ENCODE measurements around the gene NFKBIE.

NFKBIE gene

DNA sequence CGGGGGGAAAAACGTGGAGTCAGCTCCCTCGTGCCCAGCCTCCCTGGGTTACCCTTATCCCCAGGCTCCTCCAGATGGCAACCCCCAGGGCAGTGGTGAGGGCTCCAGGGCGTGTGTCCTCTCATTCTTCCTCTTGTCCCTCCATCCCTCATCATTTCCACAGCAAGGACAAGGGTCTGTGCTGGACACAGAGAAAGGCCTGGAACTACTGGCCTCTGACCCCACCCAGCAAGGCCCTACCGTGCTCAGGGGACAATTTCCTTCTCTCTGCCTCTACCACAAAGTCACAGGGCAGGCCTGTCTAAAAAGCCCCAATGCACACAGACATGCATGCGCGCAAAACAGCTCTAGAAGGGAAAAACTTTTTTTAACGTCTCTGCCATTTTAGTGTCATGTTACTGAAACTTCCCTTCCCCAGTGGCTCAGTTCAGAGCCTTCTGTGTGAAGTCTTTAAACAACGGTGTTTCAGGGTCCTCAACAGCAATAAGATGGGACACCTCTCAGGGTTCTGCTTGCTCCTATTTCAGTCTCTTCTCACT, 7.0 kb downstream of the NFKBIE start:
- no peak for DNase-seq (ENCODE audit: low read depth)

DNA sequence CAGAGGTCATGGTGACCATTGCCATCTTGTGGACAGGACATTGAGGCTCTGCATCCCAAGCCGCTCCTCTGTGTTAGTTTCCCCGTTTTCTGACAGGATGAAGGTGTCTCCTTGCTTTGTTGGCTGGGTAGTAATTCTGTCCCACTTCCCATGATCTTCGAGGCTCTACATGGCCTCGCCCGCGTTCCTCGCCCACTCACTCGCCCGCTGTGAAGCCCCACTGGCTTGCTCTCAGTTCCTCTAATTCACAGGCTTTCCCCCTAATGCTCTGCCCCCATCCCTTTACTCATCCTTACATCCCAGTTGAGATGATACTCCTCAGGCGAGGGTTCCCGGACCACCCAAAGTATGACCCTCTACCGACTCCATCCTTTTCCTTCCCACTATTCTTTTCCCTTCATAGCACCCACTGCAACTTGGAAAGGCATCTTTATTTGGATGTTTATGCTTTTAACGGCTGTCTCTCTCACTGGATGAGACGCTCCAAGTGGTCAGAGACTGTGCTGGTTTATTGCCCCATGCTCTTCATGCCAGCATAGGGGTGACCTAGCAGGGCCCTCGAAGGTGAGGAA, 7.5 kb downstream of the NFKBIE start:
- DNase-seq (ENCODE audit: low read depth): no peak

DNA sequence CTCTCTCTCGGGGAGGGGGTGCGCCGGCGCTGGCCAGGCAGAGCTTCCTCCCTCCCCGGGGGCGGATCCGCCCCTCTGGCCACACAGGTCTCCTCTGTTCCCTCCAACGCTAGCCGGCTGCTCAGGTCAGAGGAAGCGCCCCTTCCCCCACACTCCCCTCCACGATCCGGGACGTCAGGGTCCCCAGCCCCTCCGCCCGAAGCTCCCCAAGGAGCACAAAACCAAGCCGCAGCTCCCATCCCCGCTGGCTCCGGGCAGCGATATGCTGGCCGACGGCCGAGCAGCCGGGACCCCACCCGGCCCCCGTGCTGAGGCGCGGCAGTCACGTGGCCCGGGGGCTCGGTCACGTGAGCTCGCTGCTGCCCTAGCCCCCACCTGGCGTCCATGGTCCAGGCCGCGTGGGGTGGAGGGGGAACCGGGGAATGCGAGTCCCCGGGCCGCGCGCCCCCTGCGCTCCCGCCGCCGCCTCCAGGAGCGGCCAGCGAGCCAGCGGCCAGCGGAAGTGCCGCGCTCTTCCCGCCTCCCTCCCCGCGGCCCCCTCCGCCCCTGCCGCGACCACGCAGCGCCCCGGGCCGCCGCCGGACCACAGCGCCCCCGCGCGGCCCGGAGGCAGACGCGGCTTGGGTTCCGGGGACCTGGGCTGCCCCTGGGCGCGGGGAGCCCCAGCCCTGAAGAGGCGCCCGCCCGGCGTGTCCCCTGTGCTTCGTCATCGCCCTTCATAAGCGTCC, 8.2 kb downstream of the NFKBIE start, which contains the start of gene SLC35B2:
Gene SLC35B2, minus strand, starts transcription at position 504 of the 728 bp plus-strand sequence. Its CDS starts 118 bp downstream, at position 386.
- peak; percentile 73 for DNase-seq (ENCODE audit: low read depth)

DNA sequence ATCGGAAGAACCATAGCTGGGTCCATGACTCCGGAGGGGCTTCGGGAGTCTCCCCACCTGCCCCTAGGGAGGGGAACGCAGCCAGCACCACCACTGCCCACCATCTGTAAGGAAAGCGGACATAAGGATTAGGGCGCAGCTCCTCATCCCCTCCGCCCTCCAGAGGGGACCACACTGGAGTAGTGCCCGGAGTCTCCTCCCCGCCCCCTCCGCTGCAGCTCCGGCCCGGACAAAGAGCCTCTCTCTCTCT, 8.7 kb downstream of the NFKBIE start:
- no peak for DNase-seq (ENCODE audit: low read depth)

DNA sequence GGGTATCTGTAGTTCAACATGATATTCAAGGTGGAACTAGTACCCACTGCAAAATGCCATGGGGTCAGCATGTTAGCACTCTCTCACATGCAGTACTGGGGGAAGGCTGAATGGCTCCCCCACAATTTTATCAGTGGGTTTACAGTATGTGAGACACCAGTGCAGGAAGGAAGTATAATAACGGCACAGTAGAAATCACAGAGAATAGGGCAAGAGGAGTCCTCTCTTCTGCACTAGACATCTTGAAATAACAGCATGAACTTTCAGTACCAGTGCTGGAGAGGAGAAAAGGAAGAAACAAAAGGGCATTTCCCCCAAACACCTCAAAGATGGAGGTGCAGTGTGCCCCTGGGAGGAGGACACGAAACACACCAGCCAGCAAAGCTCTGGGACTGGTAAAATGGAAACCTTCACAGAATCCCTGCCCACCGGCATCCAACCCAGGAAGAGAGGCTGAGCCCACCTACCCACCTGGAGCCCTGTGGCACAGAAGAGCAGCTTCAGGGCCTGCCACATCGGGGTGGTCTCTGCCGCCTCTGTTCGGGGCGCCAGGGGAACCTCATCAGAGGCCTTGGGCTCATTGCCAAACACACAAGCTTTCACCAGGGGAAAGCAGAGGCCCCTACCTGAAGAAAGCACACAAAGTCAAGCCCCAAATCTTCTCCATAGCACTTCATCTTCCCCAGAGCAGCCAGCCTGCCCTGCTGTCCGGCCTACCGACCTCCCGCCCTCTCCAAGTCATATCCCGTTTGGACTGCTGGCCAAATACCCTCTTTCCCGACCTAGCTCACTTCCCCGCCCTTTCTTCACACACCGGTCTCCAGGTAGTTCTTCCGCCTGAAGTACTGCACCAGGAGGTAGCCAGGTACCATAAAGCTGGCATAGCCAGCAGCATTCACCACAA, 9.2 kb downstream of the NFKBIE start:
- no peak for DNase-seq (ENCODE audit: low read depth)

DNA sequence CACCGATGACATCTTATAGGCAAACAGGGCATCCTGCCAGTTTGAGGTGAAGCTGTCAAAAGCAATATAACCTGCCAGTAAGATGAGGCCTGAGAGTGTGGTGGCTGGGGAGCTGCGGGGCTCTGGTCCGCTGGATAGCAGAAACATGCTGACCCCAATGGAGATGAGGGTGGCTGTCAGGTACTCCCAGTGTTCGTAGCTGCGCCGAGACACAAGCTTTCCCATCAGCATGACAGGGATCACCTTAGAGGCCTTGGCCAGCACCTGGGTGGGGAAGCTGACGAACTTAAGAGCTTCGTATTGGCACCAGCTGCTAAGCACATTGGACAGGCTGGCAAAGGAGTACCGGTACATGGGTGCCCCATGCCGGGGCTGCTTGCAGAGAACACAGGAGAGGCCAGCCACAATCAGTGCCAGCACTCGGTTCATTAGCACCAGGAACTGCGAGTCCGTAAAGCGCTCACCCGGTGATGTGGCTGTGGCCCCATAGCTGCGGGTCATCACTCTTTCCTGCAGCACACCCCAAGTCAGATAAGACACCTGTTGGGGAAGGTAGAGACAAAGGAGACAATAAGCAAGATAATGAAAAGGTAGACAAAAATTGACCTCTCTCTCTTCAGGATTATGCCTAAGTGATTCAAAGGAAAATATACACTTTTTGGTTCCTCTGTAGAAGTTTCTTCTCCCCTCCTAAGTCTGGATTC, 10.1 kb downstream of the NFKBIE start:
- no peak for DNase-seq (ENCODE audit: low read depth)

DNA sequence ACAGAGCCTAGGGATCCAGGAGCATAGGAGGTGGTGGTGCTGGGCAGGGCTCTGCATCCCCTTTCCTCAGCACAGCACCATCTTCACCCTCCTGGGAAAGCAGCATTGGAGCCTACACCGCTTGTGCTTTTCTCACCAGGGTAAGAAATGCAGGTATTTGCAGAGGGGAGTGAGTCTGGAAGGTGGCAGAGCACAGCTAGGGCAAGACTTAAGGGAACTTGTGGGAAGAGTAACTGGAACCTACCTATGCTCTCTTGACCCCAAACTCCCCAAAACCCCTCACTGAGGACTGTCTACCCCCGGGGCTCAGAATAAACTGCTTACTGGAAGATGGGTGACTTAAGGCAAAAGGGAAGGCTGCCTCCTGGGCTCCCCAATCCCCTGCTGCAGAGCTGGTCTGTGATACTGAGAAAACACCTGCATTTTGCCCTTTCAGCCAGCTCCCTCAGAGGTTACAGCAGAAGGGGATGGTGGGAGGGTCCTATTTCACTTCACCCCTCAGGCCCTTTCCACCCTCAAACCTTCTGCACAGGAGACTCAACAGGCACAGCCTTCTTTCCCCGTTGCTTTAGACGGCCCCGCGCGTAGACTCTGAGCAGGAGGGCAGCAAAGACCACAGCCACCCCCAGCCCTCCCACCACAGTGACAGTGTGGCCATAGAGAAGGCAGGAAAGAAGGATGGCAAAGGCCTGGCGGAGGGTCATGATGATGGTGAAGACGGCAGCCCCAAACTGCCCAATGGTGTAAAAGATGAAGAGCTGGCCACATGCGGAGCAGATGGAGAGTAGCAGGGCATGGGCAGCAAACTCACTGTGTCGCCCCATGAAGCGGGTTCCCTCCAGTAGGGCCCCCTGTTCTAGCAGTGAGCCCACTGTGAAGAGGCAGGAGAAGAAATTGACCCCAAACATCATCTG, 10.9 kb downstream of the NFKBIE start:
- no peak for DNase-seq (ENCODE audit: low read depth)

DNA sequence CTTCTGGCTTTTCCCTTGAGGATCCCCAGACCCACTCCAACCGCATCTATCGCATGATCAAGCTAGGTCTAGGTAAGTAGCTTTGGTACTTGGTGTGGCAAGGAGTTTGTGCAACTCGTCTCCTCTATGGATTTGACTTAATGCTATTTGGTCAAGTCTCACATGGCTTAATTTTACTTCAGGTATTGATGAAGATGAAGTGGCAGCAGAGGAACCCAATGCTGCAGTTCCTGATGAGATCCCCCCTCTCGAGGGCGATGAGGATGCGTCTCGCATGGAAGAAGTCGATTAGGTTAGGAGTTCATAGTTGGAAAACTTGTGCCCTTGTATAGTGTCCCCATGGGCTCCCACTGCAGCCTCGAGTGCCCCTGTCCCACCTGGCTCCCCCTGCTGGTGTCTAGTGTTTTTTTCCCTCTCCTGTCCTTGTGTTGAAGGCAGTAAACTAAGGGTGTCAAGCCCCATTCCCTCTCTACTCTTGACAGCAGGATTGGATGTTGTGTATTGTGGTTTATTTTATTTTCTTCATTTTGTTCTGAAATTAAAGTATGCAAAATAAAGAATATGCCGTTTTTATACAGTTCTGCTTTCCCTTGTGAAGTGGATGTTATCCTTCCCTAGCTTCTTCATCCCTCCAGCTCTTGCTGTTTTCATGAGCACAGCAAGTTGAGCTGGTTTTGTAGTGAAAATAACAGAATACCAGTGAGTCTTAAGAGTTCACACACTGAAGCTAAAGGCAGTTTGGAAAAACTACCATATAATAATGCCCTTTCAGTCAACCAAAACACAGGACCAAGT, 11.8 kb downstream of the NFKBIE start:
- no peak for DNase-seq (ENCODE audit: low read depth)

DNA sequence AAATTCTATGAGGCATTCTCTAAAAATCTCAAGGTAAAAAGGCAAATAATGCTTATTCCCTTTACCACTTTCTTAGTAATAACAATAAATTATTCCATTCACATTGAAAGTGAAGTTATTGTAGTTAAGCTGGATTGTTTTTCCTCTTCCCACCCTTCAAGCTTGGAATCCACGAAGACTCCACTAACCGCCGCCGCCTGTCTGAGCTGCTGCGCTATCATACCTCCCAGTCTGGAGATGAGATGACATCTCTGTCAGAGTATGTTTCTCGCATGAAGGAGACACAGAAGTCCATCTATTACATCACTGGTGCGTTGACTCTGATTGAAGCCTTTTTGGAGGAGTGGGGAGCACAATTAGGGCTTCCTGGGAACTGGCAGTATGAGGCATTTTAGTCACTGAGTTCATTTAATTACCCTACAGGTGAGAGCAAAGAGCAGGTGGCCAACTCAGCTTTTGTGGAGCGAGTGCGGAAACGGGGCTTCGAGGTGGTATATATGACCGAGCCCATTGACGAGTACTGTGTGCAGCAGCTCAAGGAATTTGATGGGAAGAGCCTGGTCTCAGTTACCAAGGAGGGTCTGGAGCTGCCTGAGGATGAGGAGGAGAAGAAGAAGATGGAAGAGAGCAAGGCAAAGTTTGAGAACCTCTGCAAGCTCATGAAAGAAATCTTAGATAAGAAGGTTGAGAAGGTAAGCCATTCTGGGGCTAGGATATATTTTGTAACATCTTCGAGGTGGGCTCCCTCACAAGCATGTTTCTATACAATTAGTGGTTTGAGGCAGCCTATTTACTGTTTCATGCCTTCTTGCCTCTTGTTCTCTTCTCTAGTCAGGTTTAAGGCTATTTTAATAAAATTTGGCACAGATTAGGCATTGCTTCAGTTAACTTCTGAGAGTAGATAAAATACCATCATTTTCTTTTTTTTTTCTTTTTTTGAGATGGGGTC, 13.5 kb downstream of the NFKBIE start:
- no peak for DNase-seq (ENCODE audit: low read depth)

DNA sequence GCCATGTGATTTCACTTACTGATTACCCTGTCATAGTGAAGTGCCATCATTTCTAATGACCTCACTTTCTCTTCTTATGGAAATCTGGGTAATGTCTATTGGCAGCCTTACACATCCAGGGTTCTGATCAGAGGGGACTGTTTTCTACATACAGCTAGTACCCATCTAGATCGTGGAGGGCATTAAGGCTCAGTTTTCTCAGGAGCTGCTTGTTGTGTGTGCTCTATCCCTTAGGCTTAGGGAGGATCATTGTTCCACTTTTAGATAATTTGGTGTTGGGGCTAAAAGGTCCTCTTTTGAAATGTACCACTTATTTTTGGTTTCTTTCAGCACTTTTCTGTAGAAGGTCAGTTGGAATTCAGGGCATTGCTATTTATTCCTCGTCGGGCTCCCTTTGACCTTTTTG, 14.6 kb downstream of the NFKBIE start:
- DNase-seq (ENCODE audit: low read depth): no peak

DNA sequence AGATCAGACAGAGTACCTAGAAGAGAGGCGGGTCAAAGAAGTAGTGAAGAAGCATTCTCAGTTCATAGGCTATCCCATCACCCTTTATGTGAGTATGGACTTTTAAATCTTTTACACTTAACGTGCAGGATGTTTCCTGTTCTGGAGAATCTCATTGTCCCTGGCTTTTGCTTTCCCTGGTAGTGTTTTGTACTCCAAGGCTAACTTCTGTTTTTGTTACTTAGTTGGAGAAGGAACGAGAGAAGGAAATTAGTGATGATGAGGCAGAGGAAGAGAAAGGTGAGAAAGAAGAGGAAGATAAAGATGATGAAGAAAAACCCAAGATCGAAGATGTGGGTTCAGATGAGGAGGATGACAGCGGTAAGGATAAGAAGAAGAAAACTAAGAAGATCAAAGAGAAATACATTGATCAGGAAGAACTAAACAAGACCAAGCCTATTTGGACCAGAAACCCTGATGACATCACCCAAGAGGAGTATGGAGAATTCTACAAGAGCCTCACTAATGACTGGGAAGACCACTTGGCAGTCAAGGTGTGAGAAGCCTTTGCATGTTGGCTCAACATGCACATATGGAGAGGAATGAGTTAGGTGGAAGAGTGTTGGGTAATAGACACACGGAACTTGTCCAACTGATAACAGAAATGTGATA, 15.2 kb downstream of the NFKBIE start:
- no peak for DNase-seq (ENCODE audit: low read depth)

DNA sequence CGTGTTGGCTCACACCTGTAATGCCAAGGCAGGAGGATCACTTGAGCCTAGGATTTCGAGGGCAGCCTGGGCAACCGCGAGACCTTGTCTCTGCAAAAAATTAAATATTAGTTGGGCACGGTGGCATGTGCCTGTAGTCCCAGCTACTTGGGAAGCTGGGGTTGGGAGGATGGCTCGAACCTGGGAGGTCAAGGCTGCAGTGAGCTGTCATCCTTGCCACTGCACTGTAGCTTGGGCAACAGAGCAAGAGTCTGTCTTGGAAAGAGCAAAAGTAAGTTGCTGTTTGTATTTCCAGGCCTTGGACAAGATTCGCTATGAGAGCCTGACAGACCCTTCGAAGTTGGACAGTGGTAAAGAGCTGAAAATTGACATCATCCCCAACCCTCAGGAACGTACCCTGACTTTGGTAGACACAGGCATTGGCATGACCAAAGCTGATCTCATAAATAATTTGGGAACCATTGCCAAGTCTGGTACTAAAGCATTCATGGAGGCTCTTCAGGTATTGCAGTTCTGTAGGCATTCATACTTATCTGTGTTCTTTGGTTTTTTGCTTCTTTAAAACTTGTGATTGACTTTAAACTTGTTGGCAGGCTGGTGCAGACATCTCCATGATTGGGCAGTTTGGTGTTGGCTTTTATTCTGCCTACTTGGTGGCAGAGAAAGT, 16.1 kb downstream of the NFKBIE start:
- DNase-seq (ENCODE audit: low read depth): no peak

DNA sequence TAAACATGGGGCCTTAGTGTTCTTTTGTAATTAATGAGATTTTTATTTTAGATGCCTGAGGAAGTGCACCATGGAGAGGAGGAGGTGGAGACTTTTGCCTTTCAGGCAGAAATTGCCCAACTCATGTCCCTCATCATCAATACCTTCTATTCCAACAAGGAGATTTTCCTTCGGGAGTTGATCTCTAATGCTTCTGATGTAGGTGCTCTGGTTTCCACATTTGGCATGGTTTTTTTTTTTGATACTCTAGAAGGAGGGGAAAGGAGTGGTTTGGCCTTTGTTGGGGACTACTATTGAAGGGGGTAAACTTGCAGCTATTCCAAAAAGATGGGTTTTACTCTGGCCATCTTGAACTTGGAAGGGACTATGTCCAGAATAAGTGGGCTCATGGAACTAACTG, 16.8 kb downstream of the NFKBIE start:
- no peak for DNase-seq (ENCODE audit: low read depth)

DNA sequence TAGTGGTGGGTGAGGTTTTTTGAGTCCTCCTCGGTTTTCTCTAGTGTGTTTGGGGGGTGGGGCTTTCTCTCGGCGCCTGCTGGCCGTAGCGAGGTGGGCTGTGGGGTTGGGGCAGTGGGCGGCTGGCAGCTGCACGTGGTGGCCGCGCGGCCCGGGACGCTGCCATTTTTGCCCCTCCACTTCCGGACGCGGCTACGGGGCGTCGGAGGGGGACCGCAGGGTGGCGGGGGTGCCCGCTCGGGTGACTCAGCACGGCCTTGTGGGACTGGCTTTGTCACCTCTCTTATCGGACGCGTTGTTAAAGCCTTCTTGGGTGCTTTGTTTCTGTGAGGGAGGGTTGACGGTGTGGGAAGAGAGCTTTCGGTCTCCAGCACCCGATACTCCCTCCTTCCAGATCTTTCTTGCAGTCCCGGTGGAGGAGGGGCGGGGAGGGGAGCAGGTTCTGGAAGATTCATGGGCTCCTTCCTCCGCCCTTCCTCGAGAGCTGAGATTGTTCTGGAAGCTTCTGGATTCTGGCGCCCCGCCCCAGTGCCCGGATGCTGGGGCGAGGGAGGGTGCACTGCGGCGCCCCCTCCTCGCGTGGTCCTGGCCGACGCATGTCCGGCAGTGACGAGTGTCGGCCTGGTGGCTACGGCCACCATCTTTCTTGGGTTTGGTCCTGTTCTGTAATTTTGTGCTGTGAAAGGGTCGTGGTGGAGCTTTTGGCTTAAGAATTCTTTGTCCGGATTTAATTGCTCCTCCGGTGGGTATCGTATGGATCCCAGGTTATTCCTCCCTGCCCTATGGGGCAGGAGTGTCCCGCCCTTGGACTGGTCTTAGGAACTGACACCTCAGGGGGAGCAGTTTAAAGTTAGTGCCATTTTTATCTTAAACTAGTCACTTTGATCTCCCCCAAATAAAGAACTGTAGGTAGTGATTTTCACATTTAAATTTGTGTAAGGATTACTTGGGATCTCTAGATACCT, 17.7 kb downstream of the NFKBIE start:
- DNase-seq (ENCODE audit: low read depth): peak; percentile 58

DNA sequence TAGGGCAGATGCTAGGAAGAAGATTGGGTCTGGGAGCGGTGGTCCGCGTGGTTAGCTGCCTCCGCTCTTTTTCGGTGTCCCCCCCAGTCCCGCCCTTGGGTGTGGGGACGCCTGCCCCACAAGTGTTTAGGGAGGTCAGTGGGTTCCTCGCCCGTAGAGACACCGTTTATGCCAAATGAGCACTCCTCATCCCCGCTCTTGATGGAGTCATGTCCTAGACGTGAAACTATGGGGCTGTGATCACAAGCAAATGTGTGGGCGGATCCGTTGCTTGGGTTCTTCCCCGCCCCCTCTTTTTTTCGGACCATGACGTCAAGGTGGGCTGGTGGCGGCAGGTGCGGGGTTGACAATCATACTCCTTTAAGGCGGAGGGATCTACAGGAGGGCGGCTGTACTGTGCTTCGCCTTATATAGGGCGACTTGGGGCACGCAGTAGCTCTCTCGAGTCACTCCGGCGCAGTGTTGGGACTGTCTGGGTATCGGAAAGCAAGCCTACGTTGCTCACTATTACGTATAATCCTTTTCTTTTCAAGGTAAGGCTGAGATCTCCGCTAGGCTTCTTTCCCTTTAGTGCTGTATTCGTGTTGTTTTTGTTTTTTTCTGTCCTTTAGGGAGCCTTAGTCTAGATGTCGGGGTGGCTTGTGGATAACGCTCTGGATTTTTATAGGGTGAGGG, 18.6 kb downstream of the NFKBIE start, which contains the start of gene HSP90AB1:
Gene HSP90AB1, plus strand, starts transcription at position 439 of the 675 bp plus-strand sequence. CDS start 1,529 bp downstream, outside the sequence.
- peak; percentile 99 for DNase-seq (ENCODE audit: low read depth)

Data from fibroblast of gingiva (primary cell).